Retinal pigment epithelial cell (primary cell): Measurements from ENCODE around the gene GLDC.
A peak's percentile ranks its signal among the peaks of the same experiment; 100 is the strongest.

Source experiments
- DNase-seq: peaks from one replicate; pipeline ENCODE4 v3.0.0-alpha.2; 2010; ENCODE audit warnings: low read depth
- H3K4me3 ChIP-seq: 2 replicates; pipeline ENCODE4 v1.5.1; 2011; ENCODE audit warnings: mild to moderate bottlenecking, low read length, control low read depth, moderate library complexity
- CTCF ChIP-seq: conservative IDR thresholded peaks from 2 replicates; pipeline ENCODE4 v1.5.1; 2011; ENCODE audit warnings: low read depth, low read length, control low read depth, inconsistent platforms

The GLDC gene

GRCh38 chr9:6620796-6621195 lies 24.7 kb downstream of the GLDC start:
- no peak for DNase-seq
- no peak overlapping the region for H3K4me3 ChIP-seq
- TF ChIP-seq CTCF: no peak

- no peak for DNase-seq
- no peak for TF ChIP-seq CTCF
- H3K4me3 ChIP-seq: no peak overlapping the region
These were observed 25.2 kb downstream of the GLDC start for GRCh38 chr9:6620353-6620752.

GRCh38 chr9:6619909-6620308 lies 25.6 kb downstream of the GLDC start:
- DNase-seq: no peak
- no peak overlapping the region for H3K4me3 ChIP-seq
- TF ChIP-seq CTCF: no peak

- DNase-seq: no peak
- H3K4me3 ChIP-seq: no peak overlapping the region
- no peak for TF ChIP-seq CTCF
These were observed 28.5 kb downstream of the GLDC start for GRCh38 chr9:6616951-6617602.

GRCh38 chr9:6614489-6614888 lies 31.0 kb downstream of the GLDC start:
- no peak for TF ChIP-seq CTCF
- H3K4me3 ChIP-seq: no peak overlapping the region
- DNase-seq: peak; percentile 81

- no peak overlapping the region for H3K4me3 ChIP-seq
- TF ChIP-seq CTCF: no peak
- peak; percentile 39 for DNase-seq
These were observed 33.7 kb downstream of the GLDC start for GRCh38 chr9:6611865-6612264.

- H3K4me3 ChIP-seq: no peak overlapping the region
- no peak for DNase-seq
- TF ChIP-seq CTCF: no peak
These were observed 35.5 kb downstream of the GLDC start for GRCh38 chr9:6610073-6610472.
